GM19372 (cell line): Measurements from ENCODE around the gene PPP3CA.
"Not testable (repeated sequence)": the region's sequence is repeated elsewhere in the genome, so short reads cannot be mapped to it uniquely, and the experiment has no call there.

ENCODE experiments used
- ATAC-seq: cut with Tn5 transposase; IDR thresholded peaks from one replicate; pipeline ENCODE4 v1.9.1; 2021; ENCODE audit warnings: mild to moderate bottlenecking, low read depth, moderate library complexity; ENCODE audit not compliant: unreplicated experiment

The PPP3CA gene

GRCh38 chr4:101028886-101029285 lies 318.4 kb downstream of the PPP3CA start:
- ATAC-seq: peak; percentile 64

DNA sequence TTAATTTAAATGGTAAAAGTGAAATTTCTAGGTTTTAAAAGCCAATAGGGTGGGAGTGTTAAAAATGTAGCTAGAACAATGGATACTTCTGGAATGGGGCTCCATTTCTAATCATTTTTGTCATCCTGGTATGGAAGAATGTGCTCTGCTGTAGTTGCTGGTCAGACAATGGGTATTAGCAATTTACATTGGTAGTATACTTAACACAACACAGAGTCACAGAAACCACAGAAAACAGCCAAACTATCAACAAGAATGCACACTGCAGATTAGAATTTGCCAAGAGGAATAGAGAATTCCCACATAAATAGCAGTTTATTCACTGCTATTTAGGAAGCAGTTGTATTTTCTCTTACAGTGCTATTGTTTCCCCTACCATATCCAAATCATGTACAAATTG lies 319.6 kb downstream of the PPP3CA start:
- ATAC-seq: no peak

DNA sequence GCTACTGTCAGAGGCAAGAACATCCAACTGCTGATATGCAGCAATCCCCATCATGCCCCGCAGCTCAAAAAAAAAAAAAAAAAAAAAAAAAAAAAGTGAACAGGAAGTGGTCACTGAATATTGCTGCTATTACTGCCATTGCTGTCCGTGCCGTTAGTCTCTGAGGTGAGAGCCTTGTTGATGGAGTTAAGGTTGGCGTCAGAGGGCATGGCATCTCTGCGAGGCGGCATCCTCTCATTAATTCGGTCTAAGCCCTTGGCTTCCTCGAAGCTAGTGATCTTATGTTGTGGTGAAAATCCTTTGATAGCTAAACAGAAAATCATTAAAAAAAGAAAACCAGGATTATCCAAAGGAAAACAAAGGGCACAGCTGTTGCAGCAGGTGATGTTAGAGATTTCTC lies 321.6 kb downstream of the PPP3CA start:
- no peak for ATAC-seq

DNA sequence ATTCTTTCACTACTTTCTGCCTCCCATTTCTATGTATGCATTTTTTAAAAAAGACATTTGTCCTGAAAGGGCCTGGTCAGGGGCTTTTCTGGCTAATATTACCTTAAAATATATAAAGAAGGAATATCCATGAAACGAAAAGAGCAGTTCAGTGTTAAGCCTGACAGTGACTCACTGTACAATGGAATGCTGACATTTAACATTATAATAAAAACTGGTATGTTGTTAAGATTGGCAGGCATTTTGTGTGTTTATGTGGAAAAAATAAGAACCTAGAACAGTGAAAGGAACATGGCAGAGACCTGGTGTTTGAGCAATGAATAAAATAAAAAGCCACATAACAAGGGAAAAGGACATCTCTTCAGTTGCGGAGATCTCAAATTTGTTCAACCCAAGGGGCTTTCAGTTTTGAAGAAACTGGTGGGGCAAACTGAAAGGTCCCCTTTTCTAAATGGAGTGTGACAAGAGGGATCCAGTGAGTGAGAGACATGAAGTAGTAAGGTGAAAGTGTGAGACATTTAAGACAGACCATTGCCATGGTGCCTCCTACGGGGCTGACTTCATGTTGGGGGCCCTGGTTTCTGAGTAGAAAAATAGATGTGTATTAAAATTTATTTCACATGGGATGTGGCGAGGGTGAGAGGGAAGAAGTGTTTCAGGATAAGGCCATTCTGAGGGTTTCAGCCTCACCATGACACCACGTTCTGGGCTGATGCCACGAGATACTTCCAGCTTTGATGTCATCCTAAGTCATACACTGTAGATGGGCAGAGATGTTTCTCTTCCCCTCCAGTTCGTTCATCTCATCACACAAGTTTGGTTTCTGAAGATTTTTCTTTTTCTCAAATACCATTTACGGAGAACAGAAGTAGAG lies 324.9 kb downstream of the PPP3CA start:
- no peak for ATAC-seq

DNA sequence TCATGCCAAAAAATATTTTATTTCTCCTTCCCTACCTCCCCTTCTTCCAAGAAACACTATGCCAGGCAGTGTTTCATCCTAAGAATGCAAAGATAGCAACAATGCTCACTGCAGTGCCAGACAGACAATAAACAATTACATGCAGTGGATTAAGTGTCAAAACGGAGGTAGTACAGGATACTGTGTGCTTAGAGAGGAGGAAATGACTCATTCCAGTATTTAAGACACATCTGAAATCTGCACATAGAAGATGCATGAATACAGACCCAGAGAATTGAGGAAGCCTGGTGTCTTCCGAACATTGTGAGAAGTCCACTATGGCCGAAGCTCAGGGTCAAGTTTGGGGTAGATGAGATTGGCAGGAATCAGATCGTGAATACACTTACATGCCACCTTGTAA lies 326.4 kb downstream of the PPP3CA start:
- peak; percentile 59 for ATAC-seq

- ATAC-seq: peak; percentile 42
Observed at GRCh38 chr4:101019941-101020401, 327.4 kb downstream of the PPP3CA start.

- ATAC-seq: no peak
Observed at GRCh38 chr4:101019313-101019712, 328.0 kb downstream of the PPP3CA start.

DNA sequence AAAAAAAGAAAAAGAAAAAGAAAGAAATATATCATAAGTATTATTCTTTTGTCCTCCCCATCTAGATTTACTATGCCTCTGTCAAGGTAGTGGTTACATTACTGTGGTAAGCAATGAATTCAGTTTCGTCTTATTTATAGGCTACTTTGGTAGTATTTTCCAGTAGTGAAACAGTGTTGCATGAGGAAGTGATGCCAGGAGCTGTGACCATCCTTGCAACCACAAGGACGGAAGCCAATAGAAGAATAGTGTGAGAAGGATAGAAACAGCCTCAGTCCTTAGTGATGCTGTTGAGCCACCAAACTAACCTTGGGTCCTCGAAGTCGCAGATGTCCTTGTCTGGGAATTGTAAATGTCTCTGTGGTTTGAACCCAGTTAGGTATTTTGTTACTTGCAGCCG lies 328.5 kb downstream of the PPP3CA start:
- ATAC-seq: peak; percentile 47

DNA sequence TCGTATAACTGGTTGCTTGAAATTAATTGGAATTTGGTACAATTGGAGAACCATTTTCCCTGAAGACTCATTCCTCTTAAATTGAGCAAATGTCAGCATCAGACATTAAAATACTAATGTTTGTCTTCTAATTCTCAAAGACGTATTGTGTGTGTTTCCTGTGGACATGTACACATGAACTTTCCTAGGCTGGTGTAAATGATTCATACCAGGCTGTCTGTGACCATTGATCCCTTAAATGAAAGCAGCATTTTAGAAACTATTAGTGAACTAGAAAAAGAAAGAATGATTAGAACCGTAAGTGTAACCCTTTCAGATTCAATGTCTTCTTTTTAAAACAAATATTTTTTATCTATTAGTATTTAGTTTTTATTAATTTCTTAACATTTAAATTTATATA lies 332.9 kb downstream of the PPP3CA start:
- no peak for ATAC-seq

DNA sequence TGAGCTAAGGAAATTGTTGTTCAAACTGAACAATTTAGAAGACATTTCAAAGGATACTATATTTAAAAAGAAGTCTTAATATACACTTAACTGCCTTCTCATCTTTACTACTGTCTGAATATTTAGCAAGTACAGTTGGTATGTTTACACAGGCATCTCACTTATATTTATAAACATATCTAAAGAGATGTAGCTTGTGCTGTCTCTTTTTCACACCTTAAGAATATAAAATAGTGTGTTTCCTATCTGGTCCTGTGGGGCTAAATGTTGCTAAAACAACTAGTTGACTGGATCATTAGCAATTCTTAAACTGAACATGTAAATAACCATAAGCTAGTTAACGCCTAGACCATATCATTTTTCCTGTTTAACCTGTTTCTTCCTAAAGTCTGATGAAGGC lies 336.3 kb downstream of the PPP3CA start:
- ATAC-seq: no peak

- ATAC-seq: peak; percentile 68
Observed at GRCh38 chr4:101009471-101009870, 337.9 kb downstream of the PPP3CA start.

- no peak for ATAC-seq
Observed at GRCh38 chr4:101008503-101008902, 338.8 kb downstream of the PPP3CA start.

DNA sequence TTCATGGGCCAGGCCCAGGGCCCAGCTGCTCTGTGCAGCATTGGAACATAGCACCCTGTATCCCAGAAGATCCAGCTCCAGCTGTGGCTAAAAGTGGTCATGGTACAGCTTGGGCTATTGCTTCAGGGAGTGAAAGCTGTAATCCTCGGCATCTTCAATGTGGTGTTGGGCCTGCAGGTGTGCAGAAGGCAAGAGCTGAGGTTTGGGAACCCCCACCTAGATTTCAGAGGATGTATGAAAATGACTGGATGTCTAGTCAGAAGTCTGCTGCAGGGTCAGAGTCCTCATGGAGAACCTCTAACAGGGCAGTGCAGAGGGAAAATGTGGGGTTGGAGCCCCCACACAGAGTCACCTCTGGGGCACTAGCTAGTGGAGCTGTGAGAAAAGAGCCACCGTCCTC lies 341.7 kb downstream of the PPP3CA start:
- ATAC-seq: no peak

GRCh38 chr4:101000496-101000895 lies 346.8 kb downstream of the PPP3CA start:
- ATAC-seq: no peak

DNA sequence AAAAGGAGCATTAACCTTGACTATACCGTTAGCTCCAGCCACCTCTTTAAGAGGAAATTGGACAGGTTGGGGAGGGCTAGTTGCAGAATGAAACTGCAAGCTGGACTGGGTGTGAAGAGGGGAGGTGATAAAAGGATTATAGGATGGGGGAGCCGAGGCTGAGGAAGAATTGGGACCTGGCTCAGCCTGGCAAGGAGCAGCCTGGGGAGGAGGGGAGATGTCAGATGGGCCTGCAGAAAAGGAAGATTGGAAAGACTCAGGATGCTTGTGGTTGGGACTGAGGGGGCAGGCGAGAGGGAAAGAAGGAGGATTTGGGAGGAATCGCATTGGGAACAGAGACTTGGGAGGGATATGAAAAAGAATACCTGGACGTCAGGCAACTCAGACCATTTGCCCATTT lies 351.7 kb downstream of the PPP3CA start:
- no peak for ATAC-seq

DNA sequence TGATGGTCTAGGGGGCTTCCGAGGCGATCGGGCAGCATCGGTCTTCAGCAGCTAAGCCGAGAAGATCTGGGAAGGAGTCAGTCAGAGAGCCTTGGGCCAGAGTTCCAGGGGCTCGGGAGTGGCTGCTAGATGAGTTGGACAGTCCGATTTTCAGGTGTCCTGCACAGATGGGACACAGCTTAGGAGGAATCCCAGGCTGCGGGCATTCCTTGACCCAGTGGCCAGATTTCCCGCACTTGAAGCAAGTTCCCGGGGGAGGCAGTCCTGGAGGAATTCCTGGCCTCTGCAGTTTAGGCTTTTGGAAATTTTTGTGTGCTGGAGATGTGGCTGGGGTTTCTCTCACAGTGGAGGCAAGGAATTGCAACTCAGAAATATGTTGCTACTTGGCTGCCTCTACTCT lies 352.3 kb downstream of the PPP3CA start:
- not testable (repeated sequence) for ATAC-seq

- ATAC-seq: not testable (repeated sequence)
Observed at GRCh38 chr4:100991332-100992069, 355.8 kb downstream of the PPP3CA start.

DNA sequence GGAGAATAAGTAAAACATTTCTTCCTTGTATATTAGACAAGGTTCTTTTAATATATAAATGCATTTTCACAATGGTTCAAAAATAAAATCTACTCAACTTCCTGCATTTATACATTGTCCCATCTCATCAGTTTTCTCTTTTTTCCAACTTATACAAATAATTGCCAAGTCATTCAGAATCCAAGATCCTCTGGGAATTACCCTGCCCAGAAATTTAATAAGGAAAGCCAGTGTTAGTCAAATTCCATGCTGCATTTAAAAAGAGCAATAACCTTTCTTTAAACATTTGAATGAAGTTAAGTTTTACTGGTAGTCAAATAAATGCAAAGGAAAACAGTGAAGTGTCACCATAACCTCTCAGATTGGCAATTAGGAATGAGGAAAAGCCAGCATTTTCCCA lies 357.9 kb downstream of the PPP3CA start:
- no peak for ATAC-seq

DNA sequence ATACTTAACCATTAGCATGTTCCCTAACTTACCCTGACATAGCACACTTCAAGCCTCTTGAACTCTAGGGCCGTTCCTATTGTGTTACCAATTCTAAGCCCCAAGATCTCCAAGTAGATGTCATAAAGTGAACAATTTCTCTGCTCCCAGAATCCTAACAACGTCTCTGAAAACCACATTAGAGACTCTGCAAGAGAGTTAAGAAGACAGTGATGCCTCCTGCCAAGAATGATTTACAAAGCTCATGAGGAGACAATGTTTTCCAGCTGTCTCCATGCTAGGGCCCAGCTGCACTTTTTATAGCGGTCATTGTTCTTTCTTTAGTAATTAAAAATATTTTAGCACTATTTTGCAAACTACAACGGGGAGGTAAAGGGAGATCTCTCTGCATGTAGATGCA lies 358.4 kb downstream of the PPP3CA start:
- no peak for ATAC-seq

GRCh38 chr4:100986360-100986868 lies 360.9 kb downstream of the PPP3CA start:
- ATAC-seq: no peak

- no peak for ATAC-seq
Observed at GRCh38 chr4:100985576-100985975, 361.8 kb downstream of the PPP3CA start.
